GM20000 (cell line): ENCODE results near the gene RPL18.

Experiments
- DNase-seq: peaks from one replicate; pipeline ENCODE4 v3.0.0; 2012; ENCODE audit warnings: low spot score
- TF ChIP-seq, protein P1 (sequence below): IDR thresholded peaks from 2 replicates; pipeline ENCODE4 v1.5.1; 2012; ENCODE audit warnings: mild to moderate bottlenecking, control low read depth; ENCODE audit errors: extremely low read depth, missing control alignments

The RPL18 gene

DNA sequence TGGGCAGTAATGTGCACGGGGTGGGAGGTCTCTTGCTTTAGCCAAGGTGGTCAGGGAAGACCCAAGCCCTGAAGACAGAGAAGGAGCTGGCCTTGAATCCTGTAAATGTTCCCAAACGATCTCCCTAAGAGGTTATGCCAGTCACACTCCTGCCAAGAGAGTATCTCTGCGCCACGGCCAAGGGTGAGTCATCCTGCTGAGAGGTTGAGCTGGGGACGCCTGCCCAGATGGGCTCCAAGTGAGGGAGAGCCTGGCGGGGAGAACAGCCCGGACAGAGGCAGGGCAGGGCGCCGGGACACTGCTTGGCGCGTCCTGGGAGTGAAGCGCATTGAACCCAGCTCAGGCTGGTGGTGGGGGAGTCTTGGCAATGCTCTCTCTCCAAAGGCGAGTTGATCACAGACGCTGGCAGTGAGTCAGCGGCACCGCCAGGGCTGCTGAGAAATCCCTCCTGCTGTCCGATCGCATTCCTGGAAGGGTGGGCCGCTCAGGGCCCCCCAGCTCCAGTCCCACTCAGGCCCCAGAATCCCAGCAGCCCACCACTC lies 50.6 kb downstream of the RPL18 start:
- DNase-seq = no peak
- TF ChIP-seq, protein P1, sequence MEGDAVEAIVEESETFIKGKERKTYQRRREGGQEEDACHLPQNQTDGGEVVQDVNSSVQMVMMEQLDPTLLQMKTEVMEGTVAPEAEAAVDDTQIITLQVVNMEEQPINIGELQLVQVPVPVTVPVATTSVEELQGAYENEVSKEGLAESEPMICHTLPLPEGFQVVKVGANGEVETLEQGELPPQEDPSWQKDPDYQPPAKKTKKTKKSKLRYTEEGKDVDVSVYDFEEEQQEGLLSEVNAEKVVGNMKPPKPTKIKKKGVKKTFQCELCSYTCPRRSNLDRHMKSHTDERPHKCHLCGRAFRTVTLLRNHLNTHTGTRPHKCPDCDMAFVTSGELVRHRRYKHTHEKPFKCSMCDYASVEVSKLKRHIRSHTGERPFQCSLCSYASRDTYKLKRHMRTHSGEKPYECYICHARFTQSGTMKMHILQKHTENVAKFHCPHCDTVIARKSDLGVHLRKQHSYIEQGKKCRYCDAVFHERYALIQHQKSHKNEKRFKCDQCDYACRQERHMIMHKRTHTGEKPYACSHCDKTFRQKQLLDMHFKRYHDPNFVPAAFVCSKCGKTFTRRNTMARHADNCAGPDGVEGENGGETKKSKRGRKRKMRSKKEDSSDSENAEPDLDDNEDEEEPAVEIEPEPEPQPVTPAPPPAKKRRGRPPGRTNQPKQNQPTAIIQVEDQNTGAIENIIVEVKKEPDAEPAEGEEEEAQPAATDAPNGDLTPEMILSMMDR = no peak
